Measurements from ENCODE around the gene HDAC9.

DNA sequence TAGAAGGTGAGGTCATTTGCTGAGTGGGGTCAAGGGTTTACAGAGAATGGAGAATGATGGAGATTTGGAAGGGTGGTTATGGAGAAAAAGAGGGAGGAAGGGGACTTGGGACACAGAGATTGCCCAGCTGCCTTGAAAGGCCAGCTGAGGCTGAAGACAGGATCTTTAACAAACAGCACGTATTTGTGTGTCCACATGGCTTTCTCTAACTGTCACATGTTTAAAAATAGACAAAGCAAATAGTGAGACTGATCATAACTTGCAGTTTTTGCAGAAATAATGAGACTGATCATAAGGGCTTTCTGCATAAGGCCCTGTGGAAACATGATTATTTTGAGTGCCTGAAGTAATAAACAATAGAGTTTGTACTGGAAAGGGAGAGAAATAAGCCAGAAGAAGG, 212.7 kb downstream of the HDAC9 start:
- TF ChIP-seq POLR2A (IDR thresholded peaks at IDR 0.05; ENCODE audit: low read length) (no peak), GATA1 (IDR thresholded peaks at IDR 0.05; ENCODE audit: low read depth, low read length) (no peak)

All from erythroblast (primary cell).